BE2C (cell line): ENCODE measurements around the gene HOOK1.

Experiments used
- DNase-seq: peaks from one replicate; pipeline ENCODE4 v3.0.0-alpha.2; 2020
- H3K27me3 ChIP-seq: fragments of 250-450 bp; sonication (Bioruptor Pico); 2 replicates; pipeline ENCODE4 v1.5.1; 2020; ENCODE audit warnings: mild to moderate bottlenecking
- H3K36me3 ChIP-seq: fragments of 250-450 bp; sonication (Bioruptor Pico); 2 replicates; pipeline ENCODE4 v1.5.1; 2020; ENCODE audit warnings: mild to moderate bottlenecking
- H3K4me1 ChIP-seq: fragments of 250-450 bp; sonication (Bioruptor Pico); 2 replicates; pipeline ENCODE4 v1.5.1; 2020
- H3K4me3 ChIP-seq: 2 replicates; pipeline ENCODE4 v1.5.1; 2011; ENCODE audit warnings: low read depth, low read length
- H3K9me3 ChIP-seq: fragments of 250-450 bp; sonication (Bioruptor Pico); 2 replicates; pipeline ENCODE4 v1.5.1; 2020
- CTCF ChIP-seq: IDR thresholded peaks from 2 replicates; pipeline ENCODE4 v1.5.1; 2012; ENCODE audit warnings: mild to moderate bottlenecking, low read depth, low read length

Gene HOOK1

GRCh38 chr1:59856725-59857338, 42.1 kb downstream of the HOOK1 start:
- Histone ChIP-seq H3K36me3 (no peaks in the 10 kb centered on the region), H3K4me3 (no peak overlapping the region), H3K4me1 (no peaks in the 10 kb centered on the region), H3K27me3 (no peaks in the 10 kb centered on the region), H3K9me3 (no peaks in the 10 kb centered on the region)
- no peak for DNase-seq
- TF ChIP-seq CTCF = no peak

GRCh38 chr1:59857679-59858354, 43.1 kb downstream of the HOOK1 start:
- DNase-seq = no peak
- no peaks in the 10 kb centered on the region for H3K9me3 ChIP-seq
- no peak for TF ChIP-seq CTCF
- H3K36me3 ChIP-seq = no peaks in the 10 kb centered on the region
- no peaks in the 10 kb centered on the region for H3K27me3 ChIP-seq
- H3K4me1 ChIP-seq = no peaks in the 10 kb centered on the region
- no peak overlapping the region for H3K4me3 ChIP-seq

- no peaks in the 10 kb centered on the region for H3K4me1 ChIP-seq
- no peak for TF ChIP-seq CTCF
- H3K36me3 ChIP-seq = no peaks in the 10 kb centered on the region
- no peak for DNase-seq
- no peak overlapping the region for H3K4me3 ChIP-seq
- no peaks in the 10 kb centered on the region for H3K9me3 ChIP-seq
- no peaks in the 10 kb centered on the region for H3K27me3 ChIP-seq
Observed at GRCh38 chr1:59866462-59866861, 51.7 kb downstream of the HOOK1 start.

GRCh38 chr1:59871746-59872145, 57.0 kb downstream of the HOOK1 start:
- no peak for TF ChIP-seq CTCF
- Histone ChIP-seq H3K4me3 (no peak overlapping the region), H3K36me3 (no peaks in the 10 kb centered on the region), H3K4me1 (no peaks in the 10 kb centered on the region), H3K27me3 (no peaks in the 10 kb centered on the region), H3K9me3 (no peaks in the 10 kb centered on the region)
- DNase-seq = no peak

- Histone ChIP-seq H3K4me3 (no peak overlapping the region), H3K9me3 (no peaks in the 10 kb centered on the region), H3K4me1 (no peaks in the 10 kb centered on the region), H3K27me3 (no peaks in the 10 kb centered on the region), H3K36me3 (no peaks in the 10 kb centered on the region)
- no peak for TF ChIP-seq CTCF
- DNase-seq = no peak
Observed at GRCh38 chr1:59877108-59877682, 62.4 kb downstream of the HOOK1 start.

- Histone ChIP-seq H3K27me3 (no peaks in the 10 kb centered on the region), H3K36me3 (no peaks in the 10 kb centered on the region), H3K4me1 (no peaks in the 10 kb centered on the region), H3K4me3 (no peak overlapping the region), H3K9me3 (no peaks in the 10 kb centered on the region)
- no peak for TF ChIP-seq CTCF
- DNase-seq = no peak
Observed at GRCh38 chr1:59878370-59878769, 63.6 kb downstream of the HOOK1 start.
